Prostate gland (tissue), 2 donors: Measurements from ENCODE around the gene WNT11. TPM values are rescaled to one million over a fixed set of nuclear protein-coding genes. Genes with fewer than 3 reads are reported as not detected.

Source experiments
- DNase-seq: peaks from one replicate; pipeline ENCODE4 v3.0.0-alpha.2; 2019; ENCODE audit warnings: low spot score
- H3K27ac ChIP-seq, 2 donors: fragments of 200-600 bp; sonication (generic); 2 replicates each; pipeline ENCODE4 v1.5.1; 2017 to 2019
- H3K27me3 ChIP-seq: fragments of 200-600 bp; sonication (generic); replicated peaks from 2 replicates; pipeline ENCODE4 v1.5.1; 2019; ENCODE audit not compliant: insufficient read depth
- H3K36me3 ChIP-seq, 2 donors: fragments of 200-600 bp; sonication (generic); 1 replicate in 1 of 2; 2 replicates in 1 of 2; pipeline versions ENCODE4 v1.5.1 to v1.8.1; 2017 to 2019
- H3K4me1 ChIP-seq: fragments of 200-600 bp; sonication (generic); replicated peaks from 2 replicates; pipeline ENCODE4 v1.5.1; 2019
- H3K4me3 ChIP-seq, 2 donors: fragments of 200-600 bp; sonication (generic); 2 replicates each; pipeline ENCODE4 v1.5.1; 2017 to 2019
- H3K9me3 ChIP-seq: fragments of 200-600 bp; sonication (generic); 2 replicates; pipeline ENCODE4 v1.5.1; 2017
- POLR2A ChIP-seq: fragments of 450-650 bp; IDR thresholded peaks from one replicate; pipeline ENCODE4 v1.6.1; 2016; ENCODE audit warnings: antibody characterized with exemption, mild to moderate bottlenecking
- POLR2AphosphoS5 ChIP-seq: sonication (generic); formaldehyde crosslinking; IDR thresholded peaks from one replicate; pipeline ENCODE4 v1.6.1; 2017; ENCODE audit warnings: antibody characterized with exemption
- WGBS: methylation state at CpG from one replicate; pipeline ENCODE4 v1.1.5; 2018; 5-methylcytosine and 5-hydroxymethylcytosine counted together
- intact Hi-C: fragments of 100-400 bp; cut with DNase I; formaldehyde crosslinking; loops from one replicate; pipeline ENCODE4 v1.14.2; 2022
- total RNA-seq, 2 donors: library from RNA; depleted of rRNA; stranded (reverse); fragments of >200 nt; gene quantifications; one replicate each; pipeline ENCODE4 v1.1.0, GENCODE V29; 2016
- TF ChIP-seq, protein P1 (sequence below), 4 experiments: fragments of 200-600 bp in 2 of 4; fragments of 450-650 bp in 2 of 4; sonication (generic) in 2 of 4; IDR thresholded peaks; 1 replicate in 3 of 4; 2 replicates in 1 of 4; pipeline ENCODE4 v1.5.1; 2016 to 2019; ENCODE audit warnings: antibody characterized with exemption in 4 of 4, mild to moderate bottlenecking in 2 of 4, moderate library complexity in 2 of 4

WNT11 gene
- total RNA-seq, 2 donors from 2014 or later: 4.1 to 9.3 TPM

DNA sequence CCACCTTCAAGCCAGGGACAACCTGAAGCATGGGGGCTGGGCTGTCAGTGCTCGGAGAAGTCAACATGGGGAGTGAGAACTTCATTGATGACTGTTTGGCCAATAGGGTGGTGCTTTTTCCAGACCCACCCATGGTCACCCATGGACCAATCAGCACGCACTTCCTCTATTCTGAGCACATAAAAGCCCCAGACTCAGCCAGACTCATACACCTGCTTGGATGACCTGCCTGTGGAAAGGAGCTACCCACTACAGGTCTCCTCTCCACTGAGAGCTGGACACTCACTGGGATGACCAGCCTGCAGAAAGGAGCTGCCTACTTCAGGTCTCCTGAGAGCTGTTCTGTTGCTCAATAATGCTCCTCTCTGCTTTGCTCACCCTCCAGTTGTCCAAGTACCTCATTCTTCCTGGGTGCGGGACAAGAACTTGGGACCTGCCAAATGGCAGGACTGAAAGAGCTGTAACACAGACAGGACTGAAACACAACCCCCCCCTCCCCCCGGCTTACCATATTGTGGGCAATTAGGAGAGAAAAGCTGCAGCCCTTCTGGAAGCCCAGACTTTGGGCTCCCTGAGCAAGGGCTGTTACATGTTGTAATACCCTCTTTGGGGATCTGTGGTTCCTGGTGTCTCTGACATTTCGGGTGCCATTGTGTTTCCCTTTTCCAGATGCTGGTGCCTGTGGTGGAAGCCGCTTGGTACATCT lies 44.4 kb upstream of the WNT11 start:
- Histone ChIP-seq H3K4me3 (no peak overlapping the region), H3K27ac (no peak overlapping the region), H3K4me1 (no peaks in the 10 kb centered on the region), H3K27me3 (no peaks in the 10 kb centered on the region), H3K9me3 (no peaks in the 10 kb centered on the region), H3K36me3 (no peaks in the 10 kb centered on the region)
- TF ChIP-seq, protein P1, sequence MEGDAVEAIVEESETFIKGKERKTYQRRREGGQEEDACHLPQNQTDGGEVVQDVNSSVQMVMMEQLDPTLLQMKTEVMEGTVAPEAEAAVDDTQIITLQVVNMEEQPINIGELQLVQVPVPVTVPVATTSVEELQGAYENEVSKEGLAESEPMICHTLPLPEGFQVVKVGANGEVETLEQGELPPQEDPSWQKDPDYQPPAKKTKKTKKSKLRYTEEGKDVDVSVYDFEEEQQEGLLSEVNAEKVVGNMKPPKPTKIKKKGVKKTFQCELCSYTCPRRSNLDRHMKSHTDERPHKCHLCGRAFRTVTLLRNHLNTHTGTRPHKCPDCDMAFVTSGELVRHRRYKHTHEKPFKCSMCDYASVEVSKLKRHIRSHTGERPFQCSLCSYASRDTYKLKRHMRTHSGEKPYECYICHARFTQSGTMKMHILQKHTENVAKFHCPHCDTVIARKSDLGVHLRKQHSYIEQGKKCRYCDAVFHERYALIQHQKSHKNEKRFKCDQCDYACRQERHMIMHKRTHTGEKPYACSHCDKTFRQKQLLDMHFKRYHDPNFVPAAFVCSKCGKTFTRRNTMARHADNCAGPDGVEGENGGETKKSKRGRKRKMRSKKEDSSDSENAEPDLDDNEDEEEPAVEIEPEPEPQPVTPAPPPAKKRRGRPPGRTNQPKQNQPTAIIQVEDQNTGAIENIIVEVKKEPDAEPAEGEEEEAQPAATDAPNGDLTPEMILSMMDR (IDR thresholded peaks at IDR 0.05): no peak
- TF ChIP-seq POLR2A: no peak
- TF ChIP-seq POLR2AphosphoS5: no peak
- no peak for DNase-seq
- intact Hi-C loops: no loop called here
- WGBS: 93% methylated on average over 4 of the region's 6 CpGs

DNA sequence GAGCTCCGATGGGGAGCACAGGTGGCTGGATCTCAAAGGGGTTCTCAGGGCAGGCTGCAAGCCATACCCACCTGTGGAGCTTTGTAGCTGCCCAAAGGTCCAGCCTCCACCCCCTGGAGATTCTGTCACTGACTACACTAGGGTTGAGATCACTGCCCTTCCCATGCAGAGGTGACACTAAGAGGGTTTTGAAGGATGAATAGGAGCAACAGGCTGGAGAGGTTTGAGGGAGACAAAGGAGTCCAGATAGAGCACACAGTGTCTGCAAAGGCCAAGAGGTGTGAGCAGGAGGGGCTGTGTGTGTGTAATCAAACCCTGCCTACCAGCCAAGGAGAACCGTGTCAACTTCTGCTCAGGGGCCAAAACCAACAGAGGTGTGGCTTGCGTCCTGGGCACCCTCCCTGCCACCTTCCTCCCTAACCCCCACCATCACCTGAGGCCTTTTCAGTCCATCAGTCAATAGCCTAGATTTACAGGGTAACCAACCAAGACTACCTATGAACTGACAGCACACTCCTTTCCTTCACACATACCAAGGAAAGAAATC lies 43.0 kb upstream of the WNT11 start:
- Histone ChIP-seq H3K4me3 (no peak overlapping the region), H3K4me1 (no peaks in the 10 kb centered on the region), H3K9me3 (no peaks in the 10 kb centered on the region), H3K36me3 (no peaks in the 10 kb centered on the region), H3K27me3 (no peaks in the 10 kb centered on the region), H3K27ac (no peak overlapping the region)
- WGBS: 49% methylated on average over 3 of the region's 3 CpGs
- DNase-seq: no peak
- no peak for TF ChIP-seq POLR2A
- no peak for TF ChIP-seq POLR2AphosphoS5
- TF ChIP-seq, protein P1 (IDR thresholded peaks at IDR 0.05): no peak
- intact Hi-C loops: no loop called here

DNA sequence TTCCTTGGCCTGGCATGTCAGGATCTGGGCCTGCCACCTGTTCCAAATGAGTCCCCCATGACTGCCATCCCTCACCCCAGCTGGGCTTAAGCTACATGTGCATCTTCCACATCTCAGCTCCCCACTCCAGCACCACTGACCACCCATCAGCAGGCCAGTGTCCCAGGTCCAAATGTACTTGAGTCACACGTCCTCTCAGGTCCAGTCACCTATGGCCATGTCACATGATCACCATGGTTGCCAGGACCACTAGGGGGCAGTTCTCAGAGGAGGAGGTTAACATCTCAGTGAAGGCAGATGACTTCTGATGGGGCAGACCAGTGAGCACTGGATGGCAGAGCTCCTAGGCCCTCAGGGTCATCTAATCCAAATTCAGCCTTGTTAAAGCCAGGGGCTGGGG lies 41.9 kb upstream of the WNT11 start:
- Histone ChIP-seq H3K4me3 (no peak overlapping the region), H3K36me3 (no peaks in the 10 kb centered on the region), H3K9me3 (no peaks in the 10 kb centered on the region), H3K27ac (no peak overlapping the region), H3K4me1 (no peaks in the 10 kb centered on the region), H3K27me3 (no peaks in the 10 kb centered on the region)
- TF ChIP-seq POLR2A: no peak
- TF ChIP-seq, protein P1 (IDR thresholded peaks at IDR 0.05): no peak
- no peak for DNase-seq
- intact Hi-C loops: no loop called here
- WGBS: 91% methylated on average over 1 of the region's 1 CpG

DNA sequence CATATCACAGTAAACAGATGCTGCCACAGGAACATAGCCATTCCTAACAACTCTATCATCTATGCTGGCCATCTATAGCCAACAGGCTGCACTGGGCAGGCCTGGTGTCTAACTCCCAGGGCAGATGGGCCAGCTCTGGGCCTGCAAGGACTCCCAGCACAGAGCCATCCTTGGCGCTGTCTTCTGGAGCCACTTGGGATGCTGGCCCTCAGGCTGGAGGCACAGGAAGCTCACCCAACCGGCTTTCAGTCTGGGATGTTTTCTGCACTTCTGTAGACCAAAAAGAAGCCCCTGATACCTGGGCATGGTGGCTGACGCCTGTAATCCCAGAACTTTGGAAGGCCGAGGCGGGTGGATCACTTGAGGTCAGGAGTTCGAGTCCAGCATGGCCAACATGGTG lies 40.8 kb upstream of the WNT11 start:
- no peaks in the 10 kb centered on the region for H3K9me3 ChIP-seq
- intact Hi-C loops: no loop called here

More for the DNA sequence above, 40.8 kb upstream of the WNT11 start:
- H3K36me3 ChIP-seq: no peaks in the 10 kb centered on the region
- no peak overlapping the region for H3K4me3 ChIP-seq
- TF ChIP-seq POLR2A (no peak), POLR2AphosphoS5 (no peak)
- TF ChIP-seq, protein P1 (IDR thresholded peaks at IDR 0.05): no peak
- no peaks in the 10 kb centered on the region for H3K4me1 ChIP-seq
- no peak for DNase-seq
- WGBS: 96% methylated on average over 6 of the region's 6 CpGs
- H3K27me3 ChIP-seq: no peaks in the 10 kb centered on the region
- no peak overlapping the region for H3K27ac ChIP-seq
